ENCODE results near the gene DFFB.

The DFFB gene

DNA sequence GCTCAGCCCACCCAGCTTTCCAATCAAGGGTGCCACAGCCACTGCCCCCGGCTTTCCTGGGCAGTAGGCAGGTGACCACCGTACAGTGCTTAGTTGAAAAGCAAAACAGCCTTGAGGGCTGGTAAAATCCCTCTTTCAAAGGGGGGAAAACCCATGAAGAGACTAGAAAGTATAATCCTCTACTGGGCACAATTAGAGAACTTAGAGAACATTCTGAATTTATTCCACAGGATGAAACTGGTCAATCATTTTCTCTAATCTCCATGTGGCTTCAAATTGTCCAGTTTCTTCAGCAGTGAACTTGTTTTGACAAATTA, 45.7 kb upstream of the DFFB start:
- Histone ChIP-seq H3K36me3 (ENCODE audit: control insufficient read depth in 1 of 2, insufficient read depth in 2 of 2, low read length in 2 of 2) (peaks cover 19 to 21% of the 10 kb centered on the region in 2 experiments), H3K4me2 (ENCODE audit: low read length) (no peak overlapping the region), H3K9ac (ENCODE audit: low read length) (no peak overlapping the region), H3K79me2 (ENCODE audit: control insufficient read depth, insufficient read depth, low read length, poor library complexity) (no peaks in the 10 kb centered on the region), H3K27ac (ENCODE audit: low read depth, low read length) (no peak overlapping the region), H4K91ac (ENCODE audit: low read depth, low read length) (no peak overlapping the region), H3K9me3 (ENCODE audit: insufficient read depth, low read depth, low read length) (peaks cover 13% of the 10 kb centered on the region), H3K79me1 (ENCODE audit: low read length) (no peaks in the 10 kb centered on the region), H2AK5ac (ENCODE audit: low read length) (no peak overlapping the region), H4K8ac (ENCODE audit: low read depth, low read length) (no peak overlapping the region), H3K23ac (ENCODE audit: low read length) (no peak overlapping the region), H2BK5ac (ENCODE audit: low read depth, low read length, poor library complexity) (no peak overlapping the region), H2BK120ac (ENCODE audit: insufficient read depth, low read length, poor library complexity) (no peak overlapping the region), H2AFZ (ENCODE audit: insufficient read depth, low read length, poor library complexity) (no peak overlapping the region), H3K18ac (ENCODE audit: low read length) (no peak overlapping the region), H3K14ac (ENCODE audit: low read length) (no peak overlapping the region), H3K4me3 (ENCODE audit: low read depth, low read length) (no peak overlapping the region), H3K4ac (ENCODE audit: low read depth, low read length) (no peak overlapping the region), H4K12ac (ENCODE audit: low read depth, low read length) (no peak overlapping the region), H2BK12ac (ENCODE audit: low read length) (no peak overlapping the region), H3K27me3 (ENCODE audit: insufficient read depth, low read length) (no peaks in the 10 kb centered on the region), H3K4me1 (ENCODE audit: control insufficient read depth in 1 of 2, insufficient read depth in 2 of 2, low read length in 2 of 2) (no peaks in the 10 kb centered on the region)
- WGBS (ENCODE audit: extremely low coverage, insufficient coverage, insufficient read length), result no CpG with 5 or more reads among the region's 2 CpGs
- no peak for DNase-seq

DNA sequence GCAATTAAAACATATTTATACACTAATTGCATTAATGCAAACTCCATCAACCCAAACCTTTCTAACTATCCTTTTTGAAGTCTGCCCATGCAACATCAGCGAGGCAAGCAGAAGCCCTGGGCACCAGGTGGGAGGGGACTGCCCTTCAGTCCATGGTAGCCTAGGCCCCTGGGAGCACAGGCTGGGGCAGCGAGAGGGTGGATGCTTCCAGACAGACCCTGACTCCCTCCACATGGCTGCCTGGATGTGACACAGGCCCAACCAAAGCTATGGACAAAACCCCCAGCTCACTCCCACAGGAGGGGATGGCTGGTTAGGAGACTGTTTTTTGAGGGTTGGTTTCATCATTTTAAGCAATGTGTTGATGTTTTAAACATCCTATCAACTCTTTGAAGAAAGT, 43.2 kb upstream of the DFFB start:
- Histone ChIP-seq H3K4me2 (ENCODE audit: low read length) (no peak overlapping the region), H3K79me2 (ENCODE audit: control insufficient read depth, insufficient read depth, low read length, poor library complexity) (no peaks in the 10 kb centered on the region), H3K14ac (ENCODE audit: low read length) (no peak overlapping the region), H3K4me1 (ENCODE audit: control insufficient read depth in 1 of 2, insufficient read depth in 2 of 2, low read length in 2 of 2) (no peaks in the 10 kb centered on the region), H3K36me3 (ENCODE audit: control insufficient read depth in 1 of 2, insufficient read depth in 2 of 2, low read length in 2 of 2) (peaks cover 19 to 27% of the 10 kb centered on the region in 2 experiments), H3K27me3 (ENCODE audit: insufficient read depth, low read length) (no peaks in the 10 kb centered on the region), H2BK5ac (ENCODE audit: low read depth, low read length, poor library complexity) (no peak overlapping the region), H3K79me1 (ENCODE audit: low read length) (no peaks in the 10 kb centered on the region), H3K4me3 (ENCODE audit: low read depth, low read length) (no peak overlapping the region), H2AFZ (ENCODE audit: insufficient read depth, low read length, poor library complexity) (no peak overlapping the region), H3K9me3 (ENCODE audit: insufficient read depth, low read depth, low read length) (peaks cover 4% of the 10 kb centered on the region), H3K4ac (ENCODE audit: low read depth, low read length) (no peak overlapping the region), H3K23ac (ENCODE audit: low read length) (no peak overlapping the region), H4K12ac (ENCODE audit: low read depth, low read length) (no peak overlapping the region), H2BK12ac (ENCODE audit: low read length) (no peak overlapping the region), H4K8ac (ENCODE audit: low read depth, low read length) (no peak overlapping the region), H2BK120ac (ENCODE audit: insufficient read depth, low read length, poor library complexity) (no peak overlapping the region), H4K91ac (ENCODE audit: low read depth, low read length) (no peak overlapping the region), H3K27ac (ENCODE audit: low read depth, low read length) (no peak overlapping the region), H2AK5ac (ENCODE audit: low read length) (no peak overlapping the region), H3K9ac (ENCODE audit: low read length) (no peak overlapping the region), H3K18ac (ENCODE audit: low read length) (no peak overlapping the region)
- WGBS (ENCODE audit: extremely low coverage, insufficient coverage, insufficient read length), result no CpG with 5 or more reads among the region's 2 CpGs
- no peak for DNase-seq

GRCh38 chr1:3814771-3815561, 42.3 kb upstream of the DFFB start:
- Histone ChIP-seq H2BK120ac (ENCODE audit: insufficient read depth, low read length, poor library complexity) (no peak overlapping the region), H4K91ac (ENCODE audit: low read depth, low read length) (no peak overlapping the region), H3K4me1 (ENCODE audit: control insufficient read depth in 1 of 2, insufficient read depth in 2 of 2, low read length in 2 of 2) (no peaks in the 10 kb centered on the region), H4K8ac (ENCODE audit: low read depth, low read length) (no peak overlapping the region), H3K4me2 (ENCODE audit: low read length) (no peak overlapping the region), H3K23ac (ENCODE audit: low read length) (no peak overlapping the region), H3K27me3 (ENCODE audit: insufficient read depth, low read length) (no peaks in the 10 kb centered on the region), H3K36me3 (ENCODE audit: control insufficient read depth in 1 of 2, insufficient read depth in 2 of 2, low read length in 2 of 2) (peaks cover 24 to 29% of the 10 kb centered on the region in 2 experiments), H2BK5ac (ENCODE audit: low read depth, low read length, poor library complexity) (no peak overlapping the region), H3K79me1 (ENCODE audit: low read length) (no peaks in the 10 kb centered on the region), H3K9me3 (ENCODE audit: insufficient read depth, low read depth, low read length) (no peaks in the 10 kb centered on the region), H3K9ac (ENCODE audit: low read length) (no peak overlapping the region), H2AK5ac (ENCODE audit: low read length) (no peak overlapping the region), H2AFZ (ENCODE audit: insufficient read depth, low read length, poor library complexity) (no peak overlapping the region), H3K27ac (ENCODE audit: low read depth, low read length) (no peak overlapping the region), H4K12ac (ENCODE audit: low read depth, low read length) (no peak overlapping the region), H3K4me3 (ENCODE audit: low read depth, low read length) (no peak overlapping the region), H2BK12ac (ENCODE audit: low read length) (no peak overlapping the region), H3K79me2 (ENCODE audit: control insufficient read depth, insufficient read depth, low read length, poor library complexity) (no peaks in the 10 kb centered on the region), H3K4ac (ENCODE audit: low read depth, low read length) (no peak overlapping the region), H3K14ac (ENCODE audit: low read length) (no peak overlapping the region), H3K18ac (ENCODE audit: low read length) (no peak overlapping the region)
- WGBS (ENCODE audit: extremely low coverage, insufficient coverage, insufficient read length), result no CpG with 5 or more reads among the region's 42 CpGs
- DNase-seq, result no peak

- Histone ChIP-seq H3K4me2 (ENCODE audit: low read length) (no peak overlapping the region), H3K27ac (ENCODE audit: low read depth, low read length) (no peak overlapping the region), H4K91ac (ENCODE audit: low read depth, low read length) (no peak overlapping the region), H3K14ac (ENCODE audit: low read length) (no peak overlapping the region), H4K12ac (ENCODE audit: low read depth, low read length) (no peak overlapping the region), H3K18ac (ENCODE audit: low read length) (no peak overlapping the region), H4K8ac (ENCODE audit: low read depth, low read length) (no peak overlapping the region), H3K27me3 (ENCODE audit: insufficient read depth, low read length) (no peaks in the 10 kb centered on the region), H2BK12ac (ENCODE audit: low read length) (no peak overlapping the region), H3K23ac (ENCODE audit: low read length) (no peak overlapping the region), H3K9ac (ENCODE audit: low read length) (no peak overlapping the region), H3K4me1 (ENCODE audit: control insufficient read depth in 1 of 2, insufficient read depth in 2 of 2, low read length in 2 of 2) (no peaks in the 10 kb centered on the region), H3K9me3 (ENCODE audit: insufficient read depth, low read depth, low read length) (no peaks in the 10 kb centered on the region), H2BK5ac (ENCODE audit: low read depth, low read length, poor library complexity) (no peak overlapping the region), H2BK120ac (ENCODE audit: insufficient read depth, low read length, poor library complexity) (no peak overlapping the region), H3K79me1 (ENCODE audit: low read length) (no peaks in the 10 kb centered on the region), H2AFZ (ENCODE audit: insufficient read depth, low read length, poor library complexity) (no peak overlapping the region), H3K4ac (ENCODE audit: low read depth, low read length) (no peak overlapping the region), H3K4me3 (ENCODE audit: low read depth, low read length) (no peak overlapping the region), H3K36me3 (ENCODE audit: control insufficient read depth in 1 of 2, insufficient read depth in 2 of 2, low read length in 2 of 2) (peaks cover 32 to 40% of the 10 kb centered on the region in 2 experiments), H2AK5ac (ENCODE audit: low read length) (no peak overlapping the region), H3K79me2 (ENCODE audit: control insufficient read depth, insufficient read depth, low read length, poor library complexity) (no peaks in the 10 kb centered on the region)
- no CpG with 5 or more reads among the region's 38 CpGs for WGBS (ENCODE audit: extremely low coverage, insufficient coverage, insufficient read length)
- DNase-seq, result no peak
Observed at GRCh38 chr1:3816331-3817137, 40.7 kb upstream of the DFFB start.
